ENCODE measurements around the gene CHD5. TPM values are rescaled to one million over a fixed set of nuclear protein-coding genes. Genes with fewer than 3 reads are reported as not detected.
A peak's percentile ranks its signal among the peaks of the same experiment; 100 is the strongest.

The CHD5 gene
- polyA plus RNA-seq, 3 donors, result 0.30 to 0.78 (median 0.41) TPM

GRCh38 chr1:6099787-6100765 is 80.0 kb downstream of the CHD5 start:
- DNase-seq, result no peak

GRCh38 chr1:6099297-6099696 is 80.8 kb downstream of the CHD5 start:
- DNase-seq, result no peak

DNA sequence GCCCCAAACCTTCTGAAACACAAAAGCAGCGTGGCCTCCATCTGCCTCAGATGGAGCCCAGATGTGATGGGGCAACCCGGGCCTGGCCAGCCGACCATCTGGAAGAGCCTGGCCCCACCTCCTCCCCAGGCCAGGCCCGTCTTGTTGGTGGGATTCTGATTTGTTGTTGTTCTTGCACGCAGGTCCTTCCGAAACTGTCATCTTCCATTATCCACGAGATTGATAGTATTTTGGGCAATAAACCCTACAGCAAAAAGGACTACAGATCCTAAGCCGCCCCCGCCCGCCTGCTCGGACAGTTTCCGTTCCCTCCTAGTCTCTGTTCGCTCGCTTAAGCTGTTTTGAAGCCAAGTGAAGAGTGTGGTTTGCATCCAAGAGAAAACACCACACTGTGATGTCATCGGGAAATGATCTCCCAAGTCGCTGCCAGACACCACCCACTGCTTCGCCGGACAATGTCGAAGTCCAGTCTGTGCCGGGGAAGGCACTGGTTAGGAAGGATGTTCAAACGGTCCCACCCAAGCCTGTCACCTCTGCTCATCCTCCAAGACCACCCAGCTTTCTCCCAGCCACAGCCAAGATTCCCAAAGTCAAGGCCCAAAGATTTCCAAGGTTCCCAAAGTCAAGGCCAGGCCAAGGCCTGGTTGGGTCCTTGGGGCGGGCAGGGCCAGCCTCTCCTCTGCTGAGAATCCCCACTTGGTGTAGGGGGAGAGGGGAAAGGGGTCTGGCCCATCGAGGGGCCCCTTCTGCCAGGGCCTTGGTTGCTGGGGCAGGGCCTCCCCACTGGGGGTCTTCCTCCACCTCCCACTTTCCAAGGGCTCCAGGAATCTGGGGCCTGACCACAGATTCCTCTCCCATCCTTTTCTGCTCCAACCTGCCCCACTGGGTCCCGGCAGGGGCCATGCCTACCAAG is 81.6 kb downstream of the CHD5 start:
- DNase-seq, result no peak

GRCh38 chr1:6097824-6098223 is 82.3 kb downstream of the CHD5 start:
- no peak for DNase-seq

DNA sequence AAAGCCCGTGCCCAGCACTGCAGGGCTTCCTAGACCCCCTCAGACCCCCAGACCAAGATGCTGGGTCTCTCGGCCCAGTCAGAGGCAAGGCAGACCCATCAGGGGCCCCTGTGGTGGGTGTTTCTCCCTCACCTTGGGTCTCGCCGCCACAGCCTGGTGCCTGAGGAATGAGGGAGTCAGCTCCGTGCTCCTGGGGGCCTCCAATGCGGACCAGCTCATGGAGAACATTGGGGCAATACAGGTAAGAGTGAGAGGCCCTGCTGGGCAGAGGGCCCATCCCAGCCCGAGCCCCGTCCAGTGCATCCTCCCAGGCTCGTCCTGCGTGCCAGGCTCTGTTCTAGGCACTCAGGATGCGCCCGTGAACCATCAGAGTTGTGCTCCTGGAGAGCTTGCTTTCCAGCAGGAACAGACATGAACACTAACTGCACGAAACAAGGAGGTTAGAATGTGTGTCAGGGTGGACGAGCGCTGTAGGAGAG is 83.0 kb downstream of the CHD5 start:
- no peak for DNase-seq

DNA sequence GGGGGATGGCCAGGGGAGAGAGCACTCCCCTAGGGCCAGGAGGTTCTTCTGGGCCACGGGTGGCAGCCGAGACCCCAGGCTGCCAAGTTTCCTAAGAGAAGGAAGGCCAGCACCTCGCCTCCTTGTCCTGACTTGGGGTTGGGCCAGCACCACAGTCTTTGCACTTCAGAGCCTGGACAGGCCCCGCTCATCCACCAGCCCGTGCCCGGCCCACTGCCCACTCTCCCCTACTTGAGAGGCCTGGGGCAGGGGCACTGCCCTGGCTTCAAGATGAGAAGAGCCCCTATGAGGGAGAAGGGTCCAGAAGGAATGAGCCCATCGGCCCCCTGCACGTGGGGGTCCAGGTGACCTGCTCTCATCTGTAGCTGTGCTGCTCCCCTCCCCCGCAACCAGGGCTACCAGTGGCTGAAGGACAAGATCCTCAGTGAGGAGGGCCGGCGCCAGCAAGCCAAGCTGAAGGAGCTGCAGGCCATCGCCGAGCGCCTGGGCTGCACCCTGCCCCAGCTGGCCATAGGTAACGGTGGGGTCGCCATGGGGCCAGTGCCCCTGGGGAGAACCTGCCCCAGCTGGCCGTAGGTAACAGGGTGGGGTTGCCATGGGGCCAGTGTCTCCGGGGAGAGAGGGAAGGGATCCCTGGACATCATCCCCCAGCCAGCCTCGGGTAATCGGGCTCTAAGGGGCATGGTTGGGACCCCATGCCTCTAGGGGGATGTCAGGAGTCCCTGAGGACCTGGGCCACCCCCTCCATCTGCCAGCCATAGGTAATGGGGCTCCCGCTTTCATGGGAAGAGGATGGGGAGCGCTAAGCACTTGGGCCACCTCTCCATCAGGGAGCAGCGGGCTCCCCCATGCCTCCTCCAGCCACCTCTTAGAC is 83.6 kb downstream of the CHD5 start:
- DNase-seq, result no peak

DNA sequence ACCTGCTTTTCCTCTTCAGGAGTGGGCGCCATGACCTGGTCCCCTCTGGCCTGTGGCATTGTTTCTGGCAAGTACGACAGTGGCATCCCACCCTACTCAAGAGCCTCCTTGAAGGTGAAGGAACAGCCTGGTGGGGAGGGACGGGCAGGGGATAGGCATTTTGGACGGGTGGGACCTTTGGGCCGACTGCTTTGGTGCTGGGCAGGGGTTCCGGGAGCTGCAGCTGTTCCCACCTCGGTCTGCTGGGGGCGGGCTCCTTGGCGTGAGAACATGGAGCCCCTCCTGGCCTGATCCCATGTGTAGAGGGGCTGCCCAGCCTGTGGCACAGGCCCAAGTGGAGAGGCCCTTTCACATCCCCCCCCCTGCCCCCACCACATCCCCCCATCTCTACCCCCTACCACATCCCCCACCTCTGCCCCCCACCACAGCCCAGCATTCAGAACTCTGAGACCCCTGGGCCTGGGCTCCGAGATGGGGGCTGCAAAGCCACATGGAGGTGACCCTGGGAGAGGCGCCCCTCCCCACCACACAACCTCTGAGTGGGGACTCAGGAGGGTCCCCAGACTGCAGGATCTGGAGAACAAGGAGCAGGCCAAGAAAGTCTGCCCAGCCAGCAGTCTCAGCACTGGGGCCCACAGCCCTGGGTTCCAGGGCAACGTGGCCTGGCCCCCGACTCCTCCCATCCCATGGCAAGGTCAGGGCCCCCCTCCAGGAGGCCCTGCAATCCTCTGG is 84.4 kb downstream of the CHD5 start:
- DNase-seq, result no peak

GRCh38 chr1:6094801-6095505 is 85.2 kb downstream of the CHD5 start:
- DNase-seq, result no peak

DNA sequence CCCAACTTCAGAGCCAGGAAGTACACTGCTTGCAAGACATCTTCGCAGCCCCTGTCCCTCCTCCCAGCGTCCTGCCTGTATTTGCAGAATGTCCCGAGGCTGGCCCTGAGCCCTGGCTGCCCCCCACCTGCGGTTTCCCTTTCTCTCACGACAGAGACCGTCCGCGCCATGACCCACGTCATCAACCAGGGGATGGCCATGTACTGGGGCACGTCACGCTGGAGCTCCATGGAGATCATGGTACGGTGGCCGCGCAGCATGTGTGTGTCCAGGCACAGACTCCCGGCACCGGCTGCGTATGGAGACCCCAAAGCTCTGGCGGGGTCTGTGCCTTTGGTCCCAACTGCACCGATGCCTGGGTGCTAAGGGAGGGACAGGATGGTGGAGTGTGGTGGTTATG is 85.9 kb downstream of the CHD5 start:
- no peak for DNase-seq

GRCh38 chr1:6093611-6094010 is 86.5 kb downstream of the CHD5 start:
- no peak for DNase-seq

DNA sequence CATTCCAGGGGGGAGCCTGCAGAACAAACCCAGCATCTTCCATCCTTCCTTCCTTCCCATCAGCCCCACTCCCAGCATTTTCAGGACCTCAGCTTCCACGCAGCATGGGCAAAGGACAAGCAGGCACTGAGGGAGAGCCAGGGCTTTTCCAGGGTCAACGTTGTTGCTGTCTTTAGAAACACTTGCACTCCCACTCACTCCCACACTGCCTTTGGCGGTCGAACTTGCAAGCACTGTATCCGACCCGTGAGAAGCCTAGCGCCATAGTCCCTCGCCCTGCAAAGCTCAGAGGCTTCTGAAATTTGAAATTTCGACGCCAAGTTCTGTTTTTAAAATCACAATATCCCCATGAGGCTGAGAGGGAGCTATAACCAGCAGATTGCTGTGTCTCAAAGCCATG is 87.0 kb downstream of the CHD5 start:
- DNase-seq, result peak; percentile 67

DNA sequence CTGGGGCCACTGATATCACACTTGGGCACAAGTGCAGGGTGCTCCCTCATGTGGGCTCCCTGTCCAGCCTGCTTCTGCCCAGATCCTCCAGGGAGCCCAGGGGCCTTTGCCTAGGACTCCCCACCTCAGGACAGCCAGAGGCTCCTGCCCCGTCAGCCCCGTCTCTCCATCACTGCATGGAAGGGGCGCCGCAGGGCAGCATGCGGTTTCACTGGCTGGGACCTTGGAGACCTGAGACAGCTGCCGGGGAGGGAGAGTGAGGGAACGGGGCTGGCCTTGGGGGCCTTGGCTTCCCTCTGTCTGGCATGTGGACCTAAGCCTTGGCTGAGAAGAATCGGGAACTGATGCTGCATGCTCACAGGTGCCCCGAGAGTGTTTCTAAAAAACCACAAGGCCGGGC is 87.9 kb downstream of the CHD5 start:
- DNase-seq, result no peak

DNA sequence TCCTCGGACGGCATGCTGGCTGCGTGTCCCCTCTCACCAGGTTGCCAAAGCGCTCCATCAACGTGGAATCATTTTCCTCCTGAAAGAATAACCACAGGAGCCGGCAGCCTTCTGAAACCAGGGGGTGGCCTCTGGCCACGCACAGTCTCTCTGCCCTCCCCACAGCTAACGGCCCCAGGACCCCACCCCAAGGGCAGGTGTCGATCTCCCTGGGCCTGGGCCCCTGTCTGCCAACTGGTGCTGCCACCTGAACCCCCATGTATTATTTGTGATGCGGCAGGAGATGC is 88.4 kb downstream of the CHD5 start:
- no peak for DNase-seq

DNA sequence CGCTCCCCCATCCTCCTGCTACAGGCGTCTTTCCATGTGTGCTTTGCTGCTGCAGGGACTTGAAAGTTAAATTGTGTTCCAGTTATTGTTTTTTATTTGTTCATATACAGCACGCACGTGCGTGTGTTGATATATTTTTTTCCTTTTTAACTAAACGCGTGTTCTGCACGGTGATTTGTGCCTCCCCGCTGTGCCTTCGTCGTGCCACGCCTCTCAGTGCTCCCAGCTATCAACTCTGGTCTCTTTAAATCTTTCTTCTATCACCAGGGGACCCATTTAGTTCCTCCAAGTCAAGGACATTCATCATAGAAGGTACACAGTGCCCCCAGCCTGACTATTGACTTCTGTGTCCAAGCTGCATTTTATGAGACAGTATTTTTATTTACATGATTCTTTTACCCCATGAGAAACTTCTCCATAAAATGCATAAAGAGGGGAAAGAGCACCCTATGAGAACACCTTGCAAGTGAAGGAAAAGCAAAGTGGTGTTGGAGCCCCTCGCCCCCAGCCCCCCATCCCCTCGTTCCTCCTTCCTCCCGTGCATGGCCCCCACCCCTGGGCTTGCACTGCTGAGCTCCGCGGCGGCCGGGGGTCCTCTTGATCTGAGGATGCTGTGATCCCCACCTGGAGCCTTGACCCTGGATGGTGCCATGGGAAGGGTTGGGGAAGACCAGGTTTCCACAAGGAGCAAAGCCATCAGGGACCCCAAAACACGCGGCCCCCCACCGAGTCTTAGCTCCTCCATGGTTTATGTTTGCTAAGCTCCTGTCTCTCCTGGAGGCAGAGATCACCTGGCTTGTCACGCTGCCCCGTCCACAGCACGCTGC is 88.9 kb downstream of the CHD5 start:
- no peak for DNase-seq

DNA sequence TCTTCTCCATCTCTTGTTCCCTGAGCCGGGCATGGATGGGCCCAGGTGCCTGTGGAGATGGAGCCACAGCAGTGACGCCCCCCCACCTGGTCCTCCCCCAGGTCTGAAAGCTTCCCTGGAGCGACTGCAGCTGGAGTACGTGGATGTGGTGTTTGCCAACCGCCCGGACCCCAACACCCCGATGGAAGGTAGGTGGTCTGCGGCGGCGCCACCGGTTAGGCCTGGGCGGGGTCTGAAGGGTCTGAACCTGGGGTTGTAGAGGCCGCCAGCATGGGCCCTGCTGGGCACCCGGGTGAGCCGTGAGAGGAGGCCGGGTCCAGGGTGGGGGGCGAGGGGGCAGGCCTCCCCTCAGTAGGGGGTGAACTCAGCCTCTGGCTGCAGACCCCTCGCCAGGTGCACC is 89.8 kb downstream of the CHD5 start:
- no peak for DNase-seq

DNA sequence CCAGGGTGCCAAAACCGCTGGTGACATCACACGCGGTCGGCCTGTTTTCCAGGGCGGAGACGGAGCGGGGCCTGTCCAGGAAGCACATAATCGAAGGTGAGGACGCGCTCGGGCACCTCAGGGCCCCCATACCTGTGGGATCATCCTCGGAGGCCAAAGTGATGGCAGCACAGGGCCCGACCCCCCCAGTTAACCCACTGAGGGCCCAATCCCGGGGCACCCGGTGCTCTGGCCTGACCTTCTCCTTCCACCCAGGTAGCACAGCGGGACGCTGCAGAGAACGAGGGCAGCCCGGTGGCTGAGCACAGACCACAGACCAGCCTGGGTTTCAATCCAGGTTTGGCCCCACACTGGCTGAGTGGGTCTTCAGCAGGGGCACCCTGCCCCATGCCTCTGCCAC is 91.2 kb downstream of the CHD5 start:
- DNase-seq, result no peak

DNA sequence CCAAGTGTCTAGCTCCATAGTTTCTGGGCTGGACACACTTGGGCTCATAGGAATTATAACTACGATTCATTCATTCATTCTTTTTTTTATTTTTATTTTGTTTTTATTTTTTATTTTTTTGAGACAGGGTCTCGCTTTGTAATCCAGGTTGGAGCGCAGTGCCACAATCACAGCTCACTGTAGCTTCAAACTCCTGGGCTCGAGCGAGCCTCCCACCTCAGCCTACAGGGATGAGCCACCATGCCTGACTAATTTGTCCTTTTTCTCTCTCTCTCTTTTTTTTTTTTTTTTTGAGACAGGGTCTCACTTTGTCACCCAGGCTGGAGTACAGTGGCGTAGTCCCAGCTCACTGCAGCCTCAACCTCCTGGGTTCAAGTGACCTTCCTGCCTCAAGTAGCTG is 92.2 kb downstream of the CHD5 start:
- no peak for DNase-seq

DNA sequence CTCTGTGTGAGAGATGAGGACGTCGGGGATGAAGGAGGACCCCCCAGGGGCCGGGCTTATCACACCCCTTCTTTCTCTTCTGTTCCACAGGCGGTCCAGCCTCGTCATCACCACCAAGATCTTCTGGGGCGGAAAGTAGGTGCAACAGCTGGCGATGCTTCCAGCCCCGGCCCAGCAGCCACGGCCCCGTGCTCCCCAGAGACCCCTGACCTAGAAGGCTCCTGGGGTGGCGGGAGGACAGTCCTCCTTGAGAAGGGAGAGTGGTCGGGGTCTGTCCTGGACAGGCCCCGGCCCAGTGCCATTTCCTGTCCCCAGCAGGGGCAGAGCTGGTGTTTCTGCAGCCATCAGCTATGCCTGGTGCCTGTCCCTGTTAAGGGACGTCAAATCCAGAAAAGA is 92.7 kb downstream of the CHD5 start:
- no peak for DNase-seq

DNA sequence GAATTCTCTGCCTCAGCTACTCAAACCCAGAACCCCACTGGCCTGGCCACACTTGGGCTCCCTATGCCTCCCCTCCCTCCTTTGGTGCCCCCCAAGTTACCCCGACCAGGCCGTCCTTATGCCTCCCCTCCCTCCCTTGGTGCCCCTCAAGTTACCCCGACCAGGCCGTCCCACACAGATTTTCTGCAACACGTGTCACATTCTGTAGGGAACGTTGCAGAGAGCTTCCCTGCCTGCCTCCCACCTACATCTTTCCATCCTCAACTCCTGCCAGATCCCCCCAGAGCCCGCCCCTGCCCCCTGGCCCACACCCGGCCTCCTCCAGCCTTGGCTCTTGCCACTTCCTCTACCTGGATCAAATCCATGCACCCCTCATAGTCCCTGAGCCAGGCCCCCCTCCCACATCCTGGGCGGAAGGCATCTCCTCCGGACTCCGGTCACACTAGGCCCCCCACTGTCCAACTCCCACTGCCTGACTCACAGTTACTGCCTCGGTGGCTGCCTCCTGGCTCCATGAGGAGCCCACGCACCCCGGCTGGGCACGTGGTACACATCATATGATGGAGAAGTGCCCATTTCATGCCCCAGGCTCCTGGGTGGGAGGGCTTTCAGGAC is 93.3 kb downstream of the CHD5 start:
- no peak for DNase-seq
